Measurements from ENCODE around the gene CSF2.

DNA sequence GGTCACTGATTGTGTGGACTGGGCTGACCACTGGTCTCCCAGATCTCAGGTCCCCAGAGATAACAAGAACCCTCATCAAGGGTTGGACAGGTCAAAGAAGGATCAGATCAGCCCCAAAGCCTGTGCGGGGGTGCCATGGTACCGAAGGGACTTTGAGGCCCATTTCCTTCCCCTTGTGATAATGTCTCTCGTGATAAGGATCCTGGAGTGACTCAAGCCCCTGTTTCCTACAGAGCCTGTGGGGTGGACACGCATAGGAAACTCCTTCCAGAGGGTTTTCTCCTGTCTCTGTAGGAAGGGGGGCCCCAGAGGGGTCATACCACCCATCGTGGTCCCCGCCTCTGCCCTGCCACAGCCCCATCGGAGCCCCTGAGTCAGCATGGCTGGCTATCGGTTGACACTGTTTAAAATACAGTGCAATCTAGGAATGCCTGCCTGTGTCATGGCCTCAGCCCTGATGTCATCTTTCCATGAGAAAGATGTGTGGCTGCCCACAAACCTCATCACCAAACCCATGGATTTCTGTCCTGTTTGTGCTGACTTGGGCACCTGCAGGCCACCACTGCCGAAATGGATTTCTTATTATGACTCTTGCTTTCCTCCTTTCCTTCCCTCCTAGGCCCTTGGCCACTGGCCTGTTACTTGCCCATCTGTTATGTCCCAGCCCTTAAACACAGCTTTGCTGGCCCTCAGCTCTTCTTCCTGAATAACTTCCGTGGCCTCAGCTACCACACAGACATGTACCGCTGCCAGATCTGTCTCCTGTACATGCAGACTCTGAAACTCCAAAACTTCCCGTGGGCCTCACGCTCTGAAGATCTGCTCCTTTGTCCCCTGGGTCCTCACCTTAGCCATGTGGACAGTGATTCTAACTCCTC lies 2.9 kb upstream of the CSF2 start:
- TF ChIP-seq, protein P1, sequence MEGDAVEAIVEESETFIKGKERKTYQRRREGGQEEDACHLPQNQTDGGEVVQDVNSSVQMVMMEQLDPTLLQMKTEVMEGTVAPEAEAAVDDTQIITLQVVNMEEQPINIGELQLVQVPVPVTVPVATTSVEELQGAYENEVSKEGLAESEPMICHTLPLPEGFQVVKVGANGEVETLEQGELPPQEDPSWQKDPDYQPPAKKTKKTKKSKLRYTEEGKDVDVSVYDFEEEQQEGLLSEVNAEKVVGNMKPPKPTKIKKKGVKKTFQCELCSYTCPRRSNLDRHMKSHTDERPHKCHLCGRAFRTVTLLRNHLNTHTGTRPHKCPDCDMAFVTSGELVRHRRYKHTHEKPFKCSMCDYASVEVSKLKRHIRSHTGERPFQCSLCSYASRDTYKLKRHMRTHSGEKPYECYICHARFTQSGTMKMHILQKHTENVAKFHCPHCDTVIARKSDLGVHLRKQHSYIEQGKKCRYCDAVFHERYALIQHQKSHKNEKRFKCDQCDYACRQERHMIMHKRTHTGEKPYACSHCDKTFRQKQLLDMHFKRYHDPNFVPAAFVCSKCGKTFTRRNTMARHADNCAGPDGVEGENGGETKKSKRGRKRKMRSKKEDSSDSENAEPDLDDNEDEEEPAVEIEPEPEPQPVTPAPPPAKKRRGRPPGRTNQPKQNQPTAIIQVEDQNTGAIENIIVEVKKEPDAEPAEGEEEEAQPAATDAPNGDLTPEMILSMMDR (IDR thresholded peaks at IDR 0.05), result no peak
- no peak for TF ChIP-seq POLR2AphosphoS5 (IDR thresholded peaks at IDR 0.05; ENCODE audit: low read depth, low read length)
- TF ChIP-seq, protein P2, sequence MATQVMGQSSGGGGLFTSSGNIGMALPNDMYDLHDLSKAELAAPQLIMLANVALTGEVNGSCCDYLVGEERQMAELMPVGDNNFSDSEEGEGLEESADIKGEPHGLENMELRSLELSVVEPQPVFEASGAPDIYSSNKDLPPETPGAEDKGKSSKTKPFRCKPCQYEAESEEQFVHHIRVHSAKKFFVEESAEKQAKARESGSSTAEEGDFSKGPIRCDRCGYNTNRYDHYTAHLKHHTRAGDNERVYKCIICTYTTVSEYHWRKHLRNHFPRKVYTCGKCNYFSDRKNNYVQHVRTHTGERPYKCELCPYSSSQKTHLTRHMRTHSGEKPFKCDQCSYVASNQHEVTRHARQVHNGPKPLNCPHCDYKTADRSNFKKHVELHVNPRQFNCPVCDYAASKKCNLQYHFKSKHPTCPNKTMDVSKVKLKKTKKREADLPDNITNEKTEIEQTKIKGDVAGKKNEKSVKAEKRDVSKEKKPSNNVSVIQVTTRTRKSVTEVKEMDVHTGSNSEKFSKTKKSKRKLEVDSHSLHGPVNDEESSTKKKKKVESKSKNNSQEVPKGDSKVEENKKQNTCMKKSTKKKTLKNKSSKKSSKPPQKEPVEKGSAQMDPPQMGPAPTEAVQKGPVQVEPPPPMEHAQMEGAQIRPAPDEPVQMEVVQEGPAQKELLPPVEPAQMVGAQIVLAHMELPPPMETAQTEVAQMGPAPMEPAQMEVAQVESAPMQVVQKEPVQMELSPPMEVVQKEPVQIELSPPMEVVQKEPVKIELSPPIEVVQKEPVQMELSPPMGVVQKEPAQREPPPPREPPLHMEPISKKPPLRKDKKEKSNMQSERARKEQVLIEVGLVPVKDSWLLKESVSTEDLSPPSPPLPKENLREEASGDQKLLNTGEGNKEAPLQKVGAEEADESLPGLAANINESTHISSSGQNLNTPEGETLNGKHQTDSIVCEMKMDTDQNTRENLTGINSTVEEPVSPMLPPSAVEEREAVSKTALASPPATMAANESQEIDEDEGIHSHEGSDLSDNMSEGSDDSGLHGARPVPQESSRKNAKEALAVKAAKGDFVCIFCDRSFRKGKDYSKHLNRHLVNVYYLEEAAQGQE (IDR thresholded peaks at IDR 0.05; ENCODE audit: insufficient read depth in 1 of 2, low read depth in 2 of 2, low read length in 1 of 2), result no peak
- no peak for TF ChIP-seq TCF7L2 (IDR thresholded peaks at IDR 0.05; ENCODE audit: low read depth, low read length)

Data from Panc1 (cell line).